ENCODE measurements around the gene ZNF485. TPM values are rescaled to one million over a fixed set of nuclear protein-coding genes. Genes with fewer than 3 reads are reported as not detected.

The ZNF485 gene
- total RNA-seq, 4 donors from 2014 or later = 1.5 to 19.0 (median 2.5) TPM

DNA sequence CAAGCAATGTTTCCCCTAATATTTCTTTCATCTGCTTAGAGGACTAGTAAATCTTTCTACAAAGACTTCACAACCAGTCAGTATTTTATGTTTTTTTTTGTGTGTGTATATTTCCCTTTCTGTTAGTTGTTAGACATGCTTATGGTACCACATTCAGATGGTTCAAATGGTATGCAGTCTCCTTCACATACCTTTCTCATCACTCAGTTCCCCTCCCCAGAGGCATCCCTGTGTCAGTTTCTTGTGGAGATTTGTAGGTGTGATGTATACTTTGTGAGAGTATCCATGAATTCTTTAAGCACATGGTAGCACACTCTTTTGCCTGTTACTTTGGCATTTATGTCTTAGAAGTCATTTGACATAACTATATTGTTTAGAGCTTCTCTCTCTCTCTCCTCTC, 4.4 kb downstream of the ZNF485 start:
- no peak overlapping the region for H3K27ac ChIP-seq
- DNase-seq = no peak
- TF ChIP-seq CTCF (IDR thresholded peaks at IDR 0.05) (no peak), POLR2A (IDR thresholded peaks at IDR 0.05) (no peak)
- no peaks in the 10 kb centered on the region for H3K4me1 ChIP-seq
- peaks cover 0 to 7% (median 0%) of the 10 kb centered on the region in 4 donors for H3K9me3 ChIP-seq
- H3K36me3 ChIP-seq = peaks cover 0 to 13% (median 0%) of the 10 kb centered on the region in 3 donors
- no peaks in the 10 kb centered on the region for H3K27me3 ChIP-seq
- no peak overlapping the region for H3K4me3 ChIP-seq

DNA sequence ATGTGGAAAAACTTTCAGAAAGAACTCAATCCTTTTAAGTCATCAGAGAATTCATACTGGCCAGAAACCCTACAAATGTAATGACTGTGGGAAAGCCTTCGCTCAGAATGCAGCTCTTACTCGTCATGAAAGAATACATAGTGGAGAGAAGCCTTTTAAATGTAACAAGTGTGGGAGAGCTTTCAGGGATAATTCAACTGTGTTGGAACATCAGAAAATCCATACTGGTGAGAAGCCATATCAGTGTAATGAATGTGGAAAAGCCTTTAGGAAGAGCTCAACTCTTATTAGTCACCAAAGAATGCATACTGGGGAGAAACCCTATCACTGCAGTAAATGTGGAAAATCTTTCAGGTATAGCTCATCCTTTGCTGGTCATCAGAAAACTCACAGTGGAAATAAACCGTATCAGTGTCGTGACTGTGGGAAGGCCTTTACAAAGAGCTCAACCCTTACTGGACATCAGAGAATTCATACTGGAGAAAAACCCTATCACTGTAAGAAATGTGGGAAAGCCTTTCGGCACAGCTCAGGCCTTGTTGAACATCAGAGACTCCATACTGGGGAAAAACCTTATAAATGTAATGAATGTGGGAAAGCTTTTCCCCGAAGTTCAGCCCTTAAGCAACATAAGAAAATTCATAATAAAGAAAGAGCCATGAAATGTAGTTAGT, 10.6 kb downstream of the ZNF485 start:
- H3K36me3 ChIP-seq = peaks cover 0 to 26% (median 0%) of the 10 kb centered on the region in 3 donors
- no peaks in the 10 kb centered on the region for H3K4me1 ChIP-seq
- no peaks in the 10 kb centered on the region for H3K27me3 ChIP-seq
- TF ChIP-seq POLR2A (IDR thresholded peaks at IDR 0.05) = no peak
- DNase-seq = no peak
- peaks cover 0 to 19% (median 4%) of the 10 kb centered on the region in 4 donors for H3K9me3 ChIP-seq
- H3K27ac ChIP-seq = no peak overlapping the region
- no peak overlapping the region for H3K4me3 ChIP-seq

DNA sequence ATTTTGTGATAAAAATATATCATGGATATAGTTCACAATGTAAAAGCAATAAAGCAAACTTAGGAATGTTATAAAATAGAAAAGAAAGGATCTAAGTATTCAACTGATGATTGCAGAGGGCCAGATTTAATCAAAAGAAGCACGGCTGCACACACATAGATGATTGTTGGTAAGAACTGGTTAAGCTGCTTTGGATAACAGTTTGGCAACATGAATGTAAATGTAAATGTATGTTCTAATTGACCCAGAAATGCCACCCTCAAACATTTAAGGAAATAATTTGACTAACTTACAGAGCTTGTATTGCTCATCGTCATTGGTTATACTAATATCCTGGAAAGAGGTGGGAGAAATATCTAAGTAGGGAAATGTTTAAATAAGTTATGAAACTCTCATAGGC, 13.1 kb downstream of the ZNF485 start:
- H3K36me3 ChIP-seq = peaks cover 0 to 21% (median 0%) of the 10 kb centered on the region in 3 donors
- H3K27me3 ChIP-seq = no peaks in the 10 kb centered on the region
- H3K27ac ChIP-seq = no peak overlapping the region
- no peaks in the 10 kb centered on the region for H3K4me1 ChIP-seq
- no peak for DNase-seq
- peaks cover 0 to 19% (median 4%) of the 10 kb centered on the region in 4 donors for H3K9me3 ChIP-seq
- H3K4me3 ChIP-seq = no peak overlapping the region
- no peak for TF ChIP-seq CTCF (IDR thresholded peaks at IDR 0.05)
- no peak for TF ChIP-seq POLR2A (IDR thresholded peaks at IDR 0.05)

- Histone ChIP-seq H3K4me3 (no peak overlapping the region), H3K27ac (no peak overlapping the region), H3K4me1 (no peaks in the 10 kb centered on the region), H3K9me3 (peaks cover 0 to 4% (median under 1%) of the 10 kb centered on the region in 4 donors), H3K27me3 (no peaks in the 10 kb centered on the region), H3K36me3 (peaks cover 0 to under 1% (median 0%) of the 10 kb centered on the region in 3 donors)
- no peak for DNase-seq
- TF ChIP-seq CTCF (IDR thresholded peaks at IDR 0.05) (no peak), POLR2A (IDR thresholded peaks at IDR 0.05) (no peak)
Measured at GRCh38 chr10:43622038-43622437, 15.8 kb downstream of the ZNF485 start.

DNA sequence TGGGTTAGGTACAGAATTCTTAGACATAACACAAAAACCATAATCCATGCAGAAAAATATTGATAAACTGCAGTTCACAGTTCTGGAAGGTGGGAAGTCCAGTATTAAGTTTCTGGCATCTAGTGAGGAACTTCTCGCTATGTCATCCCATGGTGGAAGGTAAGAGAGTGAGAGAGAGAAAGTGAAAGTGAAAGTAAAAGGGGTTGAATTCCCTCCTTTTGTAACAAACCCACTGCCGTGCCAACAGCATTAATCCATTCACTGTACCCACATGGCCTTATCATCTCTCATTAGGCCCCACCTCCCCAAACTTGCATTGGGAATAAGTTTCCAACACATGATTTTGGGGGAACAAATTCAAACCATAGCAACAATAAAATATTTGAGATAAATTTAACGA, 17.1 kb downstream of the ZNF485 start:
- no peak overlapping the region for H3K27ac ChIP-seq
- H3K36me3 ChIP-seq = no peaks in the 10 kb centered on the region
- no peak for TF ChIP-seq CTCF (IDR thresholded peaks at IDR 0.05)
- TF ChIP-seq POLR2A (IDR thresholded peaks at IDR 0.05) = no peak
- H3K4me3 ChIP-seq = peak overlapping the region in 1 of 4 donors; percentile 0
- no peak for DNase-seq
- H3K9me3 ChIP-seq = no peaks in the 10 kb centered on the region
- H3K27me3 ChIP-seq = no peaks in the 10 kb centered on the region
- H3K4me1 ChIP-seq = no peaks in the 10 kb centered on the region

- Histone ChIP-seq H3K27ac (no peak overlapping the region), H3K4me3 (no peak overlapping the region), H3K27me3 (no peaks in the 10 kb centered on the region), H3K36me3 (no peaks in the 10 kb centered on the region), H3K4me1 (no peaks in the 10 kb centered on the region), H3K9me3 (no peaks in the 10 kb centered on the region)
- TF ChIP-seq CTCF (IDR thresholded peaks at IDR 0.05) = no peak
- TF ChIP-seq POLR2A (IDR thresholded peaks at IDR 0.05) = no peak
- DNase-seq = no peak
Measured at GRCh38 chr10:43627942-43628341, 21.7 kb downstream of the ZNF485 start.
